A673 (cell line): ENCODE measurements around the gene TRAPPC10. TPM values are rescaled to one million over a fixed set of nuclear protein-coding genes. Genes with fewer than 3 reads are reported as not detected.

Experiments
- BruUV-seq: library from RNA; stranded (reverse); fragments of 400-500 nt; replicated peaks from 2 replicates; lab custom pipeline; 2021; lab: Mats Ljungman, UMichigan
- CTCF ChIA-PET: fragments of 300-600 bp; sonication (Branson Sonifier 250); formaldehyde crosslinking; loops from one replicate; lab custom pipeline; 2022; ENCODE audit warnings: antibody characterized with exemption; lab: Charles Lee
- POLR2A ChIA-PET: fragments of 300-600 bp; sonication (Branson Sonifier 250); formaldehyde crosslinking; loops from one replicate; lab custom pipeline; 2022; ENCODE audit warnings: antibody characterized with exemption; ENCODE audit not compliant: low non-redundant PET; lab: Charles Lee
- DNase-seq: peaks from one replicate; pipeline ENCODE4 v3.0.0-alpha.2; 2015; ENCODE audit warnings: low spot score
- H3K27ac ChIP-seq: fragments of 200-600 bp; sonication (generic); 2 replicates; pipeline ENCODE4 v1.5.1; 2016; ENCODE audit warnings: mixed run types, low read depth, mild to moderate bottlenecking, mixed read lengths, antibody characterized with exemption, low read length; ENCODE audit not compliant: poor library complexity, severe bottlenecking
- H3K27me3 ChIP-seq: fragments of 200-600 bp; sonication (generic); replicated peaks from 2 replicates; pipeline ENCODE4 v1.6.1; 2017; ENCODE audit warnings: mixed run types, low read depth, mild to moderate bottlenecking, mixed read lengths, antibody characterized with exemption, low read length; ENCODE audit not compliant: insufficient read depth, poor library complexity
- H3K36me3 ChIP-seq: fragments of 200-600 bp; sonication (generic); 2 replicates; pipeline ENCODE4 v1.6.1; 2016; ENCODE audit warnings: mixed run types, mild to moderate bottlenecking, mixed read lengths, antibody characterized with exemption, low read length; ENCODE audit not compliant: insufficient read depth, poor library complexity, severe bottlenecking
- H3K4me1 ChIP-seq: fragments of 200-600 bp; sonication (generic); 2 replicates; pipeline ENCODE4 v1.6.1; 2017; ENCODE audit warnings: mixed run types, mild to moderate bottlenecking, mixed read lengths, antibody characterized with exemption, low read length; ENCODE audit not compliant: insufficient read depth, poor library complexity, severe bottlenecking
- H3K4me3 ChIP-seq: fragments of 200-600 bp; sonication (generic); 2 replicates; pipeline ENCODE4 v1.5.1; 2016; ENCODE audit warnings: low read depth, mixed run types, mild to moderate bottlenecking, mixed read lengths, low read length; ENCODE audit not compliant: poor library complexity, severe bottlenecking
- H3K9me3 ChIP-seq: fragments of 200-600 bp; sonication (generic); 2 replicates; pipeline ENCODE4 v1.6.1; 2016; ENCODE audit warnings: mixed run types, low read depth, mild to moderate bottlenecking, mixed read lengths, antibody characterized with exemption, low read length; ENCODE audit not compliant: poor library complexity, severe bottlenecking
- CTCF ChIP-seq: fragments of 300-800, 200-600 bp; sonication (generic); conservative IDR thresholded peaks from 2 replicates; pipeline ENCODE4 v1.5.1; 2017; ENCODE audit warnings: low read depth, mild to moderate bottlenecking, antibody characterized with exemption, low read length, moderate library complexity, mixed read lengths
- EZH2 ChIP-seq: fragments of 200-600 bp; sonication (generic); IDR thresholded peaks from 2 replicates; pipeline ENCODE4 v1.6.1; 2017; ENCODE audit warnings: borderline replicate concordance, low read depth, mild to moderate bottlenecking, mixed read lengths, antibody characterized with exemption, low read length; ENCODE audit not compliant: poor library complexity, severe bottlenecking
- intact Hi-C: fragments of 100-400 bp; cut with micrococcal nuclease; formaldehyde crosslinking; loops from one replicate; pipeline ENCODE4 v1.10.0; 2022; ENCODE audit not compliant: unreplicated experiment
- total RNA-seq: library from RNA; stranded (reverse); gene quantifications from 2 replicates; pipeline ENCODE4 v1.2.3, GENCODE V29; 2021

TRAPPC10 gene
- total RNA-seq, 1 experiment from 2014 or later = 51.4 TPM

GRCh38 chr21:43984905-43985689 is 27.0 kb upstream of the TRAPPC10 start:
- no peak for DNase-seq
- H3K9me3 ChIP-seq = no peaks in the 10 kb centered on the region
- ChIA-PET POLR2A (no interaction called here), CTCF (no interaction called here)
- peaks cover 15% of the 10 kb centered on the region for H3K36me3 ChIP-seq
- no TSS peak for BruUV-seq
- no peak overlapping the region for H3K4me3 ChIP-seq
- intact Hi-C loops = no loop called here
- no peaks in the 10 kb centered on the region for H3K4me1 ChIP-seq
- no peaks in the 10 kb centered on the region for H3K27me3 ChIP-seq
- no peak for TF ChIP-seq EZH2
- no peak for TF ChIP-seq CTCF
- no peak overlapping the region for H3K27ac ChIP-seq

- Histone ChIP-seq H3K4me3 (no peak overlapping the region), H3K27me3 (no peaks in the 10 kb centered on the region), H3K4me1 (no peaks in the 10 kb centered on the region), H3K27ac (no peak overlapping the region), H3K36me3 (peaks cover 11% of the 10 kb centered on the region), H3K9me3 (no peaks in the 10 kb centered on the region)
- intact Hi-C loops = no loop called here
- POLR2A ChIA-PET = no interaction called here
- DNase-seq = no peak
- TF ChIP-seq EZH2 (no peak), CTCF (no peak)
- no TSS peak for BruUV-seq
- CTCF ChIA-PET = no interaction called here
Measured at GRCh38 chr21:43985690-43986251, 26.3 kb upstream of the TRAPPC10 start.

- Histone ChIP-seq H3K9me3 (no peaks in the 10 kb centered on the region), H3K4me1 (no peaks in the 10 kb centered on the region), H3K4me3 (no peak overlapping the region), H3K27ac (no peak overlapping the region), H3K36me3 (peaks cover 7% of the 10 kb centered on the region), H3K27me3 (no peaks in the 10 kb centered on the region)
- TF ChIP-seq EZH2 = no peak
- no peak for TF ChIP-seq CTCF
- DNase-seq = no peak
- ChIA-PET POLR2A (no interaction called here), CTCF (no interaction called here)
- BruUV-seq = no TSS peak
- intact Hi-C loops = no loop called here
Measured at GRCh38 chr21:43986544-43987451, 25.3 kb upstream of the TRAPPC10 start.
